Measurements from ENCODE around the gene MTA1.

Gene MTA1

DNA sequence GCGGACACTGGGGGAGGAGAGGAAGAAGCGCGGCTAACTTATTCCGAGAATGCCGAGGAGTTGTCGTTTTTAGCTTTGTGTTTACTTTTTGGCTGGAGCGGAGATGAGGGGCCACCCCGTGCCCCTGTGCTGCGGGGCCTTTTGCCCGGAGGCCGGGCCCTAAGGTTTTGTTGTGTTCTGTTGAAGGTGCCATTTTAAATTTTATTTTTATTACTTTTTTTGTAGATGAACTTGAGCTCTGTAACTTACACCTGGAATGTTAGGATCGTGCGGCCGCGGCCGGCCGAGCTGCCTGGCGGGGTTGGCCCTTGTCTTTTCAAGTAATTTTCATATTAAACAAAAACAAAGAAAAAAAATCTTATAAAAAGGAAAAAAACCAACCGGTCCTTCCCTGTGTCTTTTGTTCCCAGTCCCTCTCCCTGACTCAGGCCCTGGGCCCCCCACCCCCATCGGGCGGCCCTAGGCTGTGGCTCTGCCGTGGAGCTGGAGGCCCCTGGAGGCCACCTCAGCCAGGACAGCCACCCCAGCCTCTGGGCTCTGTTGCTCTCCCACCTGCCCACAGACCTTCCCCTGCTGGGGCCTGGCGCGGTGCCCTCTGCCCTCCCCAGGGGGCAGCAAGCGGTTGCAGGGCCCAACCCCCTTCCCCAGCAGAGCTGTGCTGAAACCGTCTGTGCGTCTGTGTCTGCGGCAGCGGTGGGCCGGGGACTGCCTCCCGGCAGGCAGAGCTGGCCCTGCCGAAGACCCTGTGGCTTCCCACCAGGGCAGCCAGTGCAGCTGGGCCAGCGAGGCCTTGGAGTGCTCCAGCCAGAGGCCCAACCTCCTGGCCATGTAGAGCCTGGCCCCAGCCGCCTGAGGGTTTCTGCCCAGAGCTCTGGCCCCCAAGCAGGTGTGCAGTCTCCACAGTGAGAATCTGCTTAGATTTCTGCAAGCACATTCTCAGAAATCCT, 51.0 kb downstream of the MTA1 start:
- DNase-seq: no peak
- peak overlapping the region; percentile 97 to 98 for H3K27ac ChIP-seq
- peaks cover 12 to 87% (median 65%) of the 10 kb centered on the region in 4 donors for H3K4me1 ChIP-seq
- TF ChIP-seq, protein P1, sequence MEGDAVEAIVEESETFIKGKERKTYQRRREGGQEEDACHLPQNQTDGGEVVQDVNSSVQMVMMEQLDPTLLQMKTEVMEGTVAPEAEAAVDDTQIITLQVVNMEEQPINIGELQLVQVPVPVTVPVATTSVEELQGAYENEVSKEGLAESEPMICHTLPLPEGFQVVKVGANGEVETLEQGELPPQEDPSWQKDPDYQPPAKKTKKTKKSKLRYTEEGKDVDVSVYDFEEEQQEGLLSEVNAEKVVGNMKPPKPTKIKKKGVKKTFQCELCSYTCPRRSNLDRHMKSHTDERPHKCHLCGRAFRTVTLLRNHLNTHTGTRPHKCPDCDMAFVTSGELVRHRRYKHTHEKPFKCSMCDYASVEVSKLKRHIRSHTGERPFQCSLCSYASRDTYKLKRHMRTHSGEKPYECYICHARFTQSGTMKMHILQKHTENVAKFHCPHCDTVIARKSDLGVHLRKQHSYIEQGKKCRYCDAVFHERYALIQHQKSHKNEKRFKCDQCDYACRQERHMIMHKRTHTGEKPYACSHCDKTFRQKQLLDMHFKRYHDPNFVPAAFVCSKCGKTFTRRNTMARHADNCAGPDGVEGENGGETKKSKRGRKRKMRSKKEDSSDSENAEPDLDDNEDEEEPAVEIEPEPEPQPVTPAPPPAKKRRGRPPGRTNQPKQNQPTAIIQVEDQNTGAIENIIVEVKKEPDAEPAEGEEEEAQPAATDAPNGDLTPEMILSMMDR (IDR thresholded peaks at IDR 0.05): no peak
- intact Hi-C loops (cut with DNase I; ENCODE audit: low total_unique reads): loop anchor here (10.0 kb wide), 1 partner anchor 716 kb away; the partner anchor contains the start of gene SIVA1
- H3K36me3 ChIP-seq: peaks cover 0 to 28% (median 20%) of the 10 kb centered on the region in 3 donors
- H3K9me3 ChIP-seq: no peaks in the 10 kb centered on the region
- H3K27me3 ChIP-seq: no peaks in the 10 kb centered on the region
- no peak overlapping the region for H3K4me3 ChIP-seq

- intact Hi-C loops (cut with DNase I; ENCODE audit: low total_unique reads): loop anchor here (10.0 kb wide), 1 partner anchor 717 kb away; the partner anchor contains the start of gene SIVA1
- Histone ChIP-seq H3K9me3 (no peaks in the 10 kb centered on the region), H3K36me3 (peaks cover 0 to 21% (median 18%) of the 10 kb centered on the region in 3 donors), H3K4me1 (peaks cover 15 to 87% (median 63%) of the 10 kb centered on the region in 4 donors), H3K27me3 (no peaks in the 10 kb centered on the region), H3K4me3 (no peak overlapping the region), H3K27ac (peak overlapping the region; percentile 97 to 98)
- DNase-seq: peak in 1 of 2 donors; percentile 67
- TF ChIP-seq, protein P1 (IDR thresholded peaks at IDR 0.05): peak in 1 of 2 experiments; percentile 8
Observed at GRCh38 chr14:105471297-105471821, 51.7 kb downstream of the MTA1 start.

GRCh38 chr14:105471823-105472485, 52.3 kb downstream of the MTA1 start:
- Histone ChIP-seq H3K27ac (peak overlapping the region; percentile 97 to 98), H3K4me1 (peaks cover 15 to 87% (median 68%) of the 10 kb centered on the region in 4 donors)
- intact Hi-C loops (cut with DNase I; ENCODE audit: low total_unique reads): loop anchor here (10.0 kb wide), 1 partner anchor 717 kb away; the partner anchor contains the start of gene SIVA1

DNA sequence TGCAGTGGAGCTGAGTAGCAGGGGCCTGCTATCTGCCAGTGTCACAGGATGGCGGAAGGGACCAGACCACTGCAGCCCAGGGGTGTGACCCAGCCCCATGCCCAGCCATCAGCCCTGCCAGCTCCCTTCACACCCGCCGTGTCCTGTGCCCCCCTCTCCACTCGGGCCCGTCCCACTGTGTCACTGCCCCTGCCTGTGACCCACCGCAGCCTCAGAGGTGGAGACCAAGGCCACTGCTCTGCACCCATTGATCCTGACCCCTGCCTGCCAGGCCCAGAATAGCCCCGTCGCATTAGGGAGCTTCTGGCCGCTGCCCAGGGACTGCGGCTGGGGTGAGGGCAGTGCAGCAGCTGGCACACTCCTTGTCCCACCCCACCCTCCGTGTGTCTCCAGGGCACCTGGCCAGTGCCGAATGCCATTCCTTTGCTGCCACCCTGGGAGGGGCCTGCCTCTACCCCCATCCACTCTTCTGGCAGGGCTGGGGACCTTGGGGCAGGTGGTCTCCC, 52.9 kb downstream of the MTA1 start:
- Histone ChIP-seq H3K27me3 (no peaks in the 10 kb centered on the region), H3K4me1 (peaks cover 15 to 87% (median 72%) of the 10 kb centered on the region in 4 donors), H3K36me3 (peaks cover 0 to 11% (median 7%) of the 10 kb centered on the region in 3 donors), H3K27ac (peak overlapping the region; percentile 97 to 98), H3K4me3 (no peak overlapping the region), H3K9me3 (no peaks in the 10 kb centered on the region)
- TF ChIP-seq, protein P1 (IDR thresholded peaks at IDR 0.05): no peak
- DNase-seq: peak; percentile 42 to 94
- intact Hi-C loops (cut with DNase I; ENCODE audit: low total_unique reads): loop anchor here (10.0 kb wide), 1 partner anchor 718 kb away; the partner anchor contains the start of gene SIVA1

More at GRCh38 chr14:105471823-105472485, 52.3 kb downstream of the MTA1 start:
- peak in 1 of 2 donors; percentile 72 for DNase-seq
- no peaks in the 10 kb centered on the region for H3K9me3 ChIP-seq
- H3K36me3 ChIP-seq: peaks cover 0 to 15% (median 12%) of the 10 kb centered on the region in 3 donors
- H3K4me3 ChIP-seq: no peak overlapping the region
- no peaks in the 10 kb centered on the region for H3K27me3 ChIP-seq
- TF ChIP-seq, protein P1 (IDR thresholded peaks at IDR 0.05): no peak
